ENCODE measurements around the gene EIF3I. TPM values are rescaled to one million over a fixed set of nuclear protein-coding genes. Genes with fewer than 3 reads are reported as not detected.

The EIF3I gene
- total and polyA plus RNA-seq, 2 of the 8 experiments (the other 6 are each of a cell fraction or from before 2014, with no cell fraction given), result 247 to 346 TPM

GRCh38 chr1:32201011-32201855 is 21.0 kb upstream of the EIF3I start:
- no peak overlapping the region for H3K23ac ChIP-seq (ENCODE audit: insufficient read length)
- H2BK5ac ChIP-seq (ENCODE audit: low read depth, low read length), result no peak overlapping the region
- ChIA-PET CTCF (ENCODE audit: partially characterized antibody) (interaction anchor here (0.7 to 4.2 kb wide), 9 partner anchors 10 to 154 kb away, joined by 3 to 25 read pairs (median 4); no protein-coding TSS in a partner anchor), POLR2A (ENCODE audit: partially characterized antibody) (interaction anchor here (0.6 to 21.3 kb wide), 14 partner anchors 8 to 187 kb away, joined by 3 to 332 read pairs (median 8); partner anchors contain the start of genes DCDC2B, EIF3I, HDAC1 and IQCC)
- no peak overlapping the region for H3K9ac ChIP-seq (replicated peaks in 1 of 4; ENCODE audit: extremely low read depth in 1 of 4, low read depth in 3 of 4, low read length in 3 of 4)
- H3K27me3 ChIP-seq (replicated peaks in 1 of 4; ENCODE audit: control insufficient read depth in 3 of 4, extremely low read depth in 1 of 4, insufficient read depth in 3 of 4, low read length in 3 of 4), result peaks cover 0 to 4% (median 2%) of the 10 kb centered on the region in 4 experiments; a peak in 3 of 7 replicates
- H3K27ac ChIP-seq (ENCODE audit: low read depth, low read length), result no peak overlapping the region
- H3K56ac ChIP-seq (replicated peaks; ENCODE audit: insufficient read length, low read depth, low read length), result no peak overlapping the region
- no peak overlapping the region for H3K4ac ChIP-seq (replicated peaks; ENCODE audit: insufficient read length, low read depth, low read length)
- H3K4me3 ChIP-seq (ENCODE audit: extremely low read depth in 1 of 4, insufficient read depth in 2 of 4, low read depth in 3 of 4, low read length in 4 of 4), result peak overlapping the region; percentile 47 to 67 (median 62)
- H3K36me3 ChIP-seq (ENCODE audit: control insufficient read depth in 2 of 4, insufficient read depth in 4 of 4, low read length in 3 of 4), result peaks cover 3 to 15% (median 7%) of the 10 kb centered on the region in 4 experiments; a peak in 5 of 8 replicates
- H4K91ac ChIP-seq (replicated peaks; ENCODE audit: insufficient read length, low read length), result peak overlapping the region; percentile 18
- no peak overlapping the region; the same call in 1 of the 2 replicates for H3K18ac ChIP-seq (ENCODE audit: extremely low read depth, low read length)
- WGBS, 2 experiments (ENCODE audit: extremely low coverage in 1 of 2, insufficient coverage in 1 of 2, insufficient read length in 1 of 2, insufficient replicate concordance in 2 of 2, low coverage in 1 of 2, low lambda C conversion rate in 2 of 2, missing lambda C conversion rate in 1 of 2), result 11% methylated on average over 23 of the region's 26 CpGs; no CpG with 5 or more reads in 1 of the 2 experiments
- no peak overlapping the region for H3K14ac ChIP-seq (ENCODE audit: insufficient read length)
- no peak overlapping the region for H4K5ac ChIP-seq (ENCODE audit: insufficient read length, low read depth, low read length)
- peaks cover 13 to 36% (median 20%) of the 10 kb centered on the region in 4 experiments for H3K4me1 ChIP-seq (replicated peaks in 1 of 4; ENCODE audit: control insufficient read depth in 3 of 4, insufficient read depth in 4 of 4, low read length in 3 of 4)
- no peaks in the 10 kb centered on the region for H3K79me2 ChIP-seq (ENCODE audit: control insufficient read depth in 1 of 2, insufficient read depth in 2 of 2, low read length in 2 of 2)
- H2BK120ac ChIP-seq (replicated peaks; ENCODE audit: low read depth, low read length), result no peak overlapping the region
- no peak for FAIRE-seq
- H3K9me3 ChIP-seq (ENCODE audit: insufficient read depth in 2 of 2, low read depth in 1 of 2, low read length in 1 of 2), result no peaks in the 10 kb centered on the region
- H3K79me1 ChIP-seq (ENCODE audit: low read depth, low read length), result 0 out of 2 replicates have a peak, but pooled peaks cover 3% of the 10 kb centered on the region
- no peak overlapping the region for H2BK15ac ChIP-seq (ENCODE audit: low read length)
- peak in 1 of 2 experiments; percentile 72 for DNase-seq (ENCODE audit: low read depth in 1 of 2, low spot score in 2 of 2)
- peaks cover 3 to 5% of the 10 kb centered on the region in 2 experiments for H4K20me1 ChIP-seq (replicated peaks in 1 of 2; ENCODE audit: control insufficient read depth in 1 of 2, insufficient read depth in 2 of 2, low read length in 2 of 2)
- peak overlapping the region; percentile 76 to 92 for H3K4me2 ChIP-seq (ENCODE audit: insufficient read depth in 1 of 2, low read depth in 2 of 2, low read length in 2 of 2)
- no peak overlapping the region for H2BK20ac ChIP-seq (ENCODE audit: low read length)
- no peak overlapping the region for H4K8ac ChIP-seq (ENCODE audit: extremely low read depth, insufficient read depth, low read length)
- H3K23me2 ChIP-seq (ENCODE audit: low read depth, low read length), result peaks cover 17% of the 10 kb centered on the region; the same call in 1 of the 2 replicates
- no peak overlapping the region for H2BK12ac ChIP-seq (ENCODE audit: low read depth, low read length)
- H2AFZ ChIP-seq (ENCODE audit: low read length), result no peak overlapping the region
- no peak overlapping the region for H2AK5ac ChIP-seq (ENCODE audit: low read depth, low read length)
- TF ChIP-seq SIRT6 (IDR thresholded peaks at IDR 0.05; ENCODE audit: low read length), result no peak
- no peak for TF ChIP-seq SIX5 (IDR thresholded peaks at IDR 0.05; ENCODE audit: low read depth, low read length)
- no peak for TF ChIP-seq RXRA (IDR thresholded peaks at IDR 0.05; ENCODE audit: insufficient read depth, low read depth, low read length)
- TF ChIP-seq USF2 (IDR thresholded peaks at IDR 0.05; ENCODE audit: low read length), result no peak
- peak; percentile 9 for TF ChIP-seq ASH2L (IDR thresholded peaks at IDR 0.05; ENCODE audit: low read length)
- TF ChIP-seq SP4 (IDR thresholded peaks at IDR 0.05; ENCODE audit: low read length), result no peak
- TF ChIP-seq TBP (IDR thresholded peaks at IDR 0.05; ENCODE audit: low read depth, low read length), result no peak
- TF ChIP-seq HDAC6 (IDR thresholded peaks at IDR 0.05; ENCODE audit: low read depth, low read length), result no peak
- TF ChIP-seq KDM5A (IDR thresholded peaks at IDR 0.05; ENCODE audit: low read length), result no peak
- TF ChIP-seq CBX5 (IDR thresholded peaks at IDR 0.05; ENCODE audit: low read depth, low read length), result no peak
- no peak for TF ChIP-seq KDM4A (IDR thresholded peaks at IDR 0.05; ENCODE audit: low read depth, low read length, severe bottlenecking)
